OCI-LY3 (cell line): ENCODE measurements around the gene MLH1.
A peak's percentile ranks its signal among the peaks of the same experiment; 100 is the strongest.

ENCODE experiments used
- H2AFZ ChIP-seq: fragments of 200-600, 300-600 bp; shearing (Covaris generic); 2 replicates; pipeline ENCODE4 v1.6.0; 2014; ENCODE audit warnings: antibody characterized with exemption, low read depth, low read length
- H3K27ac ChIP-seq: fragments of 200-600, 300-600 bp; sonication (generic); 2 replicates; pipeline ENCODE4 v1.5.1; 2014; ENCODE audit warnings: mild to moderate bottlenecking, low read length, moderate library complexity, mixed read lengths
- H3K27me3 ChIP-seq: fragments of 200-600, 300-600 bp; sonication (generic); 2 replicates; pipeline ENCODE4 v1.6.1; 2014; ENCODE audit warnings: low read depth, low read length, mixed read lengths
- H3K36me3 ChIP-seq: fragments of 200-600, 300-600 bp; sonication (generic); replicated peaks from 2 replicates; pipeline ENCODE3; 2014; ENCODE audit warnings: low read depth, low read length, mixed read lengths
- H3K4me1 ChIP-seq: fragments of 300-600, 200-600 bp; sonication (generic); 2 replicates; pipeline ENCODE4 v1.6.1; 2014; ENCODE audit warnings: low read length, mixed read lengths
- H3K4me2 ChIP-seq: fragments of 200-600, 300-600 bp; sonication (generic); 2 replicates; pipeline ENCODE4 v1.6.1; 2014; ENCODE audit warnings: low read length, mixed read lengths
- H3K4me3 ChIP-seq: fragments of 300-600, 200-600 bp; sonication (generic); 2 replicates; pipeline ENCODE4 v1.5.1; 2014; ENCODE audit warnings: antibody characterized with exemption, mild to moderate bottlenecking, low read length, moderate library complexity
- H3K79me2 ChIP-seq: fragments of 300-600, 200-600 bp; shearing (Covaris generic); 2 replicates; pipeline ENCODE4 v1.6.1; 2014; ENCODE audit warnings: mild to moderate bottlenecking, low read length, mixed read lengths
- H3K9ac ChIP-seq: fragments of 300-600, 200-600 bp; shearing (Covaris generic); 2 replicates; pipeline ENCODE4 v1.6.0; 2014; ENCODE audit warnings: mild to moderate bottlenecking, low read length, moderate library complexity
- H3K9me3 ChIP-seq: fragments of 200-600, 300-600 bp; shearing (Covaris generic); 2 replicates; pipeline ENCODE4 v1.6.1; 2014; ENCODE audit warnings: low read length, mixed read lengths; ENCODE audit not compliant: insufficient read depth
- H4K20me1 ChIP-seq: fragments of 200-600, 300-600 bp; sonication (generic); 2 replicates; pipeline ENCODE4 v1.6.1; 2016; ENCODE audit warnings: low read length, mixed read lengths; ENCODE audit not compliant: insufficient read depth
- CTCF ChIP-seq: fragments of 200-600, 300-600 bp; sonication (generic); IDR thresholded peaks from 2 replicates; pipeline ENCODE4 v1.5.1; 2014; ENCODE audit warnings: antibody characterized with exemption, low read length, low read depth
- EZH2phosphoT487 ChIP-seq: fragments of 200-600 bp; shearing (Covaris generic); IDR thresholded peaks from 2 replicates; pipeline ENCODE4 v1.6.1; 2018; ENCODE audit warnings: antibody characterized with exemption, mixed run types, low read depth

MLH1 gene

GRCh38 chr3:37015642-37016041 lies 22.3 kb downstream of the MLH1 start:
- Histone ChIP-seq H3K9ac (no peak overlapping the region), H2AFZ (no peak overlapping the region), H3K27ac (no peak overlapping the region), H3K4me1 (no peaks in the 10 kb centered on the region), H3K79me2 (no peaks in the 10 kb centered on the region), H3K9me3 (no peaks in the 10 kb centered on the region), H4K20me1 (peaks cover 4% of the 10 kb centered on the region; the same call in 1 of the 2 replicates), H3K4me3 (no peak overlapping the region), H3K36me3 (peaks cover 77% of the 10 kb centered on the region), H3K27me3 (no peaks in the 10 kb centered on the region), H3K4me2 (no peak overlapping the region)
- no peak for TF ChIP-seq CTCF
- no peak for TF ChIP-seq EZH2phosphoT487

GRCh38 chr3:37016903-37017302 lies 23.6 kb downstream of the MLH1 start:
- no peaks in the 10 kb centered on the region for H3K79me2 ChIP-seq
- peaks cover 4% of the 10 kb centered on the region; the same call in 1 of the 2 replicates for H4K20me1 ChIP-seq
- no peak overlapping the region for H3K4me2 ChIP-seq
- TF ChIP-seq EZH2phosphoT487 (no peak), CTCF (no peak)
- H3K4me3 ChIP-seq = no peak overlapping the region
- H3K27ac ChIP-seq = no peak overlapping the region
- peaks cover 80% of the 10 kb centered on the region for H3K36me3 ChIP-seq
- no peaks in the 10 kb centered on the region for H3K27me3 ChIP-seq
- H2AFZ ChIP-seq = no peak overlapping the region
- no peaks in the 10 kb centered on the region for H3K4me1 ChIP-seq
- H3K9me3 ChIP-seq = no peaks in the 10 kb centered on the region
- H3K9ac ChIP-seq = no peak overlapping the region

GRCh38 chr3:37017683-37018082 lies 24.4 kb downstream of the MLH1 start:
- H2AFZ ChIP-seq = no peak overlapping the region
- H3K9me3 ChIP-seq = no peaks in the 10 kb centered on the region
- peaks cover 4% of the 10 kb centered on the region; the same call in 1 of the 2 replicates for H4K20me1 ChIP-seq
- H3K4me3 ChIP-seq = no peak overlapping the region
- no peak overlapping the region for H3K4me2 ChIP-seq
- no peaks in the 10 kb centered on the region for H3K79me2 ChIP-seq
- no peak overlapping the region for H3K27ac ChIP-seq
- no peak overlapping the region for H3K9ac ChIP-seq
- H3K36me3 ChIP-seq = peaks cover 80% of the 10 kb centered on the region
- H3K27me3 ChIP-seq = no peaks in the 10 kb centered on the region
- TF ChIP-seq EZH2phosphoT487 (no peak), CTCF (no peak)
- no peaks in the 10 kb centered on the region for H3K4me1 ChIP-seq

GRCh38 chr3:37024092-37024491 lies 30.8 kb downstream of the MLH1 start:
- H3K9ac ChIP-seq = no peak overlapping the region
- H4K20me1 ChIP-seq = peaks cover 8% of the 10 kb centered on the region
- no peak overlapping the region for H3K27ac ChIP-seq
- peaks cover 16% of the 10 kb centered on the region for H3K4me1 ChIP-seq
- no peak overlapping the region for H3K4me2 ChIP-seq
- peaks cover 4% of the 10 kb centered on the region; the same call in 1 of the 2 replicates for H3K79me2 ChIP-seq
- no peak overlapping the region for H2AFZ ChIP-seq
- no peak for TF ChIP-seq EZH2phosphoT487
- peak; percentile 53 for TF ChIP-seq CTCF
- H3K27me3 ChIP-seq = no peaks in the 10 kb centered on the region
- peaks cover 80% of the 10 kb centered on the region for H3K36me3 ChIP-seq
- H3K4me3 ChIP-seq = no peak overlapping the region
- H3K9me3 ChIP-seq = no peaks in the 10 kb centered on the region
